Measurements from ENCODE around the gene DCST2. TPM values are rescaled to one million over a fixed set of nuclear protein-coding genes. Genes with fewer than 3 reads are reported as not detected.

Gene DCST2
- total and polyA plus RNA-seq, 2 donors from 2014 or later: 0.43 to 1.4 TPM

- no peak for TF ChIP-seq CTCF (IDR thresholded peaks at IDR 0.05; ENCODE audit: borderline replicate concordance, extremely low read depth, insufficient read depth)
- no peak overlapping the region for H3K27ac ChIP-seq (ENCODE audit: low read depth in 2 of 2, low read length in 2 of 2)
- intact Hi-C loops (cut with DNase I): no loop called here
- peaks cover 9% of the 10 kb centered on the region for H3K27me3 ChIP-seq (ENCODE audit: control insufficient read depth, insufficient read depth, low read length)
- FAIRE-seq (no peak), DNase-seq (no peak)
- peak overlapping the region in 1 of 3 donors; percentile 32 for H3K4me3 ChIP-seq (ENCODE audit: low read length in 3 of 3)
- H3K9me3 ChIP-seq (ENCODE audit: control insufficient read depth in 2 of 3, insufficient read depth in 1 of 3, low read length in 3 of 3): no peaks in the 10 kb centered on the region
- H3K9ac ChIP-seq (ENCODE audit: low read length in 3 of 3): no peak overlapping the region
- H3K36me3 ChIP-seq (ENCODE audit: control insufficient read depth in 2 of 3, insufficient read depth in 3 of 3, low read length in 3 of 3): no peaks in the 10 kb centered on the region
- H3K4me1 ChIP-seq (ENCODE audit: control insufficient read depth in 2 of 3, insufficient read depth in 2 of 3, low read depth in 1 of 3, low read length in 3 of 3): peaks cover 3 to 25% (median 13%) of the 10 kb centered on the region in 3 donors
Observed at GRCh38 chr1:155079210-155079486, 45.6 kb upstream of the DCST2 start.

GRCh38 chr1:155078469-155079209 lies 45.1 kb upstream of the DCST2 start, which contains the start of gene EFNA3:
Gene EFNA3 (plus strand): TSS chr1:155078837. CDS start chr1:155078942, 105 bp downstream.
- no peak within 1 kb of the TSS for H3K9ac ChIP-seq (ENCODE audit: low read length in 3 of 3)

GRCh38 chr1:155077758-155078445 lies 44.3 kb upstream of the DCST2 start:
- peaks cover 3 to 25% (median 10%) of the 10 kb centered on the region in 3 donors for H3K4me1 ChIP-seq (ENCODE audit: control insufficient read depth in 2 of 3, insufficient read depth in 2 of 3, low read depth in 1 of 3, low read length in 3 of 3)
- TF ChIP-seq CTCF (IDR thresholded peaks at IDR 0.05; ENCODE audit: borderline replicate concordance, extremely low read depth, insufficient read depth): no peak
- DNase-seq (peak in 3 of 5 donors; percentile 26 to 60 (median 29)), FAIRE-seq (no peak)
- H3K9ac ChIP-seq (ENCODE audit: low read length in 3 of 3): no peak overlapping the region
- H3K9me3 ChIP-seq (ENCODE audit: control insufficient read depth in 2 of 3, insufficient read depth in 1 of 3, low read length in 3 of 3): no peaks in the 10 kb centered on the region
- H3K27ac ChIP-seq (ENCODE audit: low read depth in 2 of 2, low read length in 2 of 2): no peak overlapping the region
- no peaks in the 10 kb centered on the region for H3K36me3 ChIP-seq (ENCODE audit: control insufficient read depth in 2 of 3, insufficient read depth in 3 of 3, low read length in 3 of 3)
- H3K27me3 ChIP-seq (ENCODE audit: control insufficient read depth, insufficient read depth, low read length): peaks cover 7% of the 10 kb centered on the region
- intact Hi-C loops (cut with DNase I): no loop called here
- H3K4me3 ChIP-seq (ENCODE audit: low read length in 3 of 3): peak overlapping the region in 1 of 3 donors; percentile 41

More at GRCh38 chr1:155078469-155079209, 45.1 kb upstream of the DCST2 start, which contains the start of gene EFNA3:
- Histone ChIP-seq H3K36me3 (ENCODE audit: control insufficient read depth in 2 of 3, insufficient read depth in 3 of 3, low read length in 3 of 3) (no peaks in the 10 kb centered on the region), H3K27ac (ENCODE audit: low read depth in 2 of 2, low read length in 2 of 2) (no peak within 1 kb of the TSS), H3K9me3 (ENCODE audit: control insufficient read depth in 2 of 3, insufficient read depth in 1 of 3, low read length in 3 of 3) (no peaks in the 10 kb centered on the region), H3K4me1 (ENCODE audit: control insufficient read depth in 2 of 3, insufficient read depth in 2 of 3, low read depth in 1 of 3, low read length in 3 of 3) (peaks cover 3 to 25% (median 13%) of the 10 kb centered on the region in 3 donors), H3K4me3 (ENCODE audit: low read length in 3 of 3) (peak within 1 kb of the TSS in 2 of 3 donors; percentile 16 to 41), H3K27me3 (ENCODE audit: control insufficient read depth, insufficient read depth, low read length) (peaks cover 9% of the 10 kb centered on the region)
- DNase-seq (peak; percentile 85 to 92 (median 89)), FAIRE-seq (no peak)
- intact Hi-C loops (cut with DNase I): no loop called here
- TF ChIP-seq CTCF (IDR thresholded peaks at IDR 0.05; ENCODE audit: borderline replicate concordance, extremely low read depth, insufficient read depth): no peak
